HL-60/S4 treated with retinoic acid at 250 ng/mL for 4 days and 3 days (cell line): ENCODE data around the gene COP1.

Experiments
- in situ Hi-C: fragments of 300-500 bp; cut with MboI; formaldehyde crosslinking; loops from 2 replicates; pipeline ENCODE4 v1.7.0; 2022; ENCODE audit warnings: low sequenced_read_pairs

The COP1 gene

DNA sequence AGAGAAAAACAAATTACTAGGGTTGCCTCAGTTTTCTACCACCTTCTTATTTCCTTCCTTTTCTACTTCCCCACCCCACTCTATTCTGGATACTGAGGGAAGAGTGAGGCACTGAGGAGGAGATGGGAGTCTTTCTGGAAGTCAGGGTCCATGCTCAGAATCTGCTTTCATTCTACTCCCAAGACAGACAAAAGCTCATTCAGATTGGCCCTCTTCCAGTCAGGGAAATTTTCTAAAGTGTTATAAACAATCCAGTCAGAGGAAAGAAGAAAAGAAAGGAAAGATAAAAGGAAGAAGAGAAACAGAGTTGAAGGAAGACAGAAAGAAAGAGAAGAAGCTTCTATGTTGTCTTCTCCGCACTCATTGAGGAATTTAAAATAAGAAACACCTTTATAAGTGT, 228.6 kb downstream of the COP1 start:
- in situ Hi-C loops, result no loop called here

DNA sequence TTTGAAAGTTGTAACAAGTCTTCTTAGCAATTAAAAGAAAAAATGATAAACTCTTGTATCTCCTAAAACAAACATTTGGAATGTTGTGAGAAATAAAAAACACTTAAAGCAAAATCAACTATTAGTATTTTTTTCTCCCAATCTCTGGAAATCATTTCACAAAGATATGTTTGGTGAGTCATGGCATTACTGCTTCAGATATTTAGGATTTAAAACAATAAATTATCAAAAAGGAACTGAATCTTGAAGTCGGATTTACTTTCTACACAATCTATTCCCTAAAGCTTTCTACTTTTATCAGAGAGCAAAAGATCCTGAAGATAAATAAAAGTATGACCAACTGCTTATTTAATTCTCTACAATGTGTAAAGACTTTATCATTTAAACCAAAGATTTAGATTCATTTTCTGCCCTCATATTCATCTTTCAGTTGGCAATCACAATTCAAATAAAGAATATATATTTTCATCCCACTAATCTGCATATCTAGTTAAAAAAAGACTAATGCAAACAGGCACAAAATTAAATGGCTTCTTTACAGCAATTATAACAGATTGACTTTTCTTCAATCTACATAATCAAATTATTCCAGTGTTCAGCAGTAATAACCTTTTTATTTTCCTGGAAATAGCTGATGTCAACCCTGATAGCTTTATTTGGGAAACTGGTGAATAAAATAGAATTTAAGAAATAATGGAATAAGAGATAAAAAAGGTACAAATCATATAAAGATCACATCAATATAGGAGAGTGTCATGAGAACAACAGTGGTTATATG, 230.0 kb downstream of the COP1 start:
- in situ Hi-C loops, result no loop called here

DNA sequence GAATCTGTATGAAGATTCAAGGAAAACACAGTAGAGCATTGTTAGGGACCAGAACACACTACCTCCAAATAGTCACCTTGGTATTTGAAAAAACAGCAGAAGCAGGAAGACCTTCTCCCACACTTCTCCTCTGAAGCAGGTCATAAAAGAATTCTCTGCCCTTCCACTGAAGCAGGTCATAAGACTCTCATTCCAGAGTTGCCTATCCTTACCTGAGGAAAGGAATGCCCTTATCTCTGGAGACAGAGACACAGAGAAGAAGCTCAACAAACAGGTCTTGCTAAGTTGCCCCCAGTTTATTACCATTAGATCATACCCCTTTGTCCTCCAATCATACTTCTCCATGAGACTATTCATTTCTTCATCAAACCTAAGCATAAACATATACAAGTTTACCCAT, 237.9 kb downstream of the COP1 start:
- in situ Hi-C loops, result no loop called here

GRCh38 chr1:175968486-175969172, 238.5 kb downstream of the COP1 start:
- in situ Hi-C loops, result no loop called here

GRCh38 chr1:175963740-175964139, 243.3 kb downstream of the COP1 start:
- in situ Hi-C loops, result no loop called here

GRCh38 chr1:175960169-175960568, 246.9 kb downstream of the COP1 start:
- in situ Hi-C loops, result no loop called here

DNA sequence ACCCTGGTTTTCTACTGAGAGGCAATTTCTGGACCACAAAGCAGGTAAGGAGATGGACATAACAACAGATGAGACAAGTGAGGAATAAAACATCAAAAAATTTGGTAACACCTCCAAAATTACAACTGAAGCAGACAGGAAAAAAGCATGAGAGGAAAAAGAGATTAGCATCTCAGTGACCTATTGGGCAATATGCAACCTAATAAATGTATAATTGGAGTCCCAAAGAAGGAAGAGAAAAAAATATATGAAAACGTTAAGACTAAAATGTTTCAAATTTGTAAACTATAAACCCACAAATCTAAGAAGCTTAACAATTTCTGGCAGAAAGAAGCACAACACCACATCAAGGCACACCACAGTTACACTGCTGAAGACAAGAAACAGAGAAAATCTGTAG, 255.5 kb downstream of the COP1 start:
- in situ Hi-C loops, result no loop called here

GRCh38 chr1:175947771-175948170, 259.3 kb downstream of the COP1 start:
- in situ Hi-C loops, result no loop called here

DNA sequence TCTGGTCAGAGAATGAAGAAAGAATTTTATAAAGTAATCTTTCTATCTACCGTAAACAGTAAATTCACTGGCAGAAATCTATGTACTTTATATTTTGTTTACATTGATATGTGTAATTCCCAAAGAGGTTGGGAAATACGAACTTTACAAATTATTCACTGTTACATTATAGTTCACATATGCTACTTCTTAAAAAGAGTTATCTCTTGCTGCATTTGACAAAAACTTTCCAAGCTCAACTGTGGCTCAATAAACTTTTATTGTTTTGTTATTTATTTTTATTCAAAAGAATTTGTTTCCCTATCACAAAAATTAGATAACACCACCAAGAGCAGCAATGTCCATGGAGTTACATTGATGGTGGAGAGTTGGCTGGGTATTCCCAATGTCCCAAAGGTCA, 262.5 kb downstream of the COP1 start:
- in situ Hi-C loops, result no loop called here

- in situ Hi-C loops, result no loop called here
Observed at GRCh38 chr1:175941164-175941563, 265.9 kb downstream of the COP1 start.

- in situ Hi-C loops, result no loop called here
Observed at GRCh38 chr1:175936736-175937135, 270.4 kb downstream of the COP1 start.

DNA sequence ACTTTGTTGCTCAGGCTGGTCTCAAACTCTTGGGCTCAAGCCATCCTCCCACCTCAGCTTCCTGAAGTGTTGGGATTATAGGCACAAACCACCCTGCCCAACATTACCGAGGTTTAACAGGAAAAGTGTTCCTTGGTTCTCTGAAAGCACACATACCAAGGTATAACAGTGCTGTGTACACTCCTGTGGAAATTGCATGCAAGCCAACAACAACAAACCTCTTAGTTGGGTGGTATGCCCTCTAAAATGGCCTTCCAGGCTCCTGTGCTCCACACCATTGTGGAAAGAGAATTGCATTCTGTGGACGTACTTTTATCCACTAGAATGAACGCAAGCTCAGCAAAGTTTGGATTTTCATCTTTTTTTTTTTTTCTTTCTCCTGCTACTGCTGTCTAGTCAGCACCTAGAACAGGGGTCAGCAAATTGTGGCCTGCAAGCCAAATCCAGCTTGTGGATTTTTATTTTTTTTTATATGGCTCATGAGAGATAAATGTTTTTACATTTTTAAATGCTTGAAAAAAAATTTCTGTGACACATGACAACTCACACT, 271.4 kb downstream of the COP1 start:
- in situ Hi-C loops, result no loop called here

- in situ Hi-C loops, result no loop called here
Observed at GRCh38 chr1:175935166-175935565, 271.9 kb downstream of the COP1 start.

- in situ Hi-C loops, result no loop called here
Observed at GRCh38 chr1:175933801-175934200, 273.3 kb downstream of the COP1 start.

- in situ Hi-C loops, result no loop called here
Observed at GRCh38 chr1:175927944-175928343, 279.1 kb downstream of the COP1 start.

GRCh38 chr1:175922254-175922881, 284.7 kb downstream of the COP1 start:
- in situ Hi-C loops, result no loop called here

- in situ Hi-C loops, result no loop called here
Observed at GRCh38 chr1:175920381-175920780, 286.7 kb downstream of the COP1 start.

- in situ Hi-C loops, result no loop called here
Observed at GRCh38 chr1:175919001-175919400, 288.1 kb downstream of the COP1 start.

DNA sequence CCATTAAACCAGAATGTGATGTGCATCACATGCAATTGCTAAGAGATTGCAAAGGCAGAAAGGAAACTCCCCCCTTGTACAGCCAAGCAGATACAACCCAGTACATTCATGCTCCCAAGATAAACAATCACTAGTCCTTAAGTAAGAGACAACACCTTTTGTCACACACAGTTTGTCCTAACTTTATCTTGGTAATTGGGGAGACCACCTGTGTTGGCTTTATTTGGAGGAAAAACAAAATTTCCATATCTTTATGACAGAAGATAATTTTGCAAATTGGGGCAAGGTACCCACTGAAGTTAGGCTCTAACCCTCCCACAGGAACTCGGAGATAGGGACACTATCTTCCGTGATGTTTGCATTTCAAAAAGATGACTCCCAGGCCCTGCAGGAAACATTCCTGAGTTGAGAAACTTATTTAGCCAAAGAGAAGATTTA, 288.7 kb downstream of the COP1 start:
- in situ Hi-C loops, result no loop called here

GRCh38 chr1:175914115-175914514, 293.0 kb downstream of the COP1 start:
- in situ Hi-C loops, result no loop called here

GRCh38 chr1:175911138-175911537, 295.9 kb downstream of the COP1 start:
- in situ Hi-C loops, result no loop called here

DNA sequence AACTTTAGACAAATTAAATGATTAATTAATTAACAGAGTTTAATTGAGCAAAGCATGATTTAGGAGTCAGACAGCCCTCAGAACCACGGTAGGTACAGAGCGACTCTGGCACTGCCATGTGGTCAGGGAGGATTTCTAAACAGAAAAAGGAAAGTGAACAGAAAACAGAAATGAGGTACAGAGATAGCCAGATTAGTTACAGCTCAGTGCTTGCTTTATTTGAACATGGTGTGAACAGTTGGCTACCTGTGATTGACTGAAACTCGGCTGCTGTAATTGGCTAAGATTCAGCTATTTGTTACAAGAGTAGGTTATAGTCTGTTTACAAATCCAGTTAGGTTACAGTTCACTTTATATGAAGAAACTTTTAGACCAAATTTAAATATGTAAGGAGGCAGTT, 300.7 kb downstream of the COP1 start:
- in situ Hi-C loops, result no loop called here
